Endothelial cell of umbilical vein (primary cell): ENCODE measurements around the gene CACNA2D2.

Experiments
- EZH2 ChIP-seq: IDR thresholded peaks from 2 replicates; pipeline ENCODE4 v1.6.1; 2012; ENCODE audit warnings: borderline replicate concordance, low read depth, mild to moderate bottlenecking, moderate library complexity, low read length, inconsistent platforms; ENCODE audit not compliant: severe bottlenecking
- GATA2 ChIP-seq: IDR thresholded peaks from 2 replicates; pipeline ENCODE4 v1.7.0; 2011; ENCODE audit warnings: low read depth, mild to moderate bottlenecking, moderate library complexity, mixed read lengths, low read length; ENCODE audit not compliant: insufficient read length, insufficient read depth
- JUN ChIP-seq: IDR thresholded peaks from 2 replicates; pipeline ENCODE4 v1.6.1; 2011; ENCODE audit warnings: borderline replicate concordance, low read depth; ENCODE audit not compliant: insufficient read length, insufficient read depth
- MYC ChIP-seq: IDR thresholded peaks from one replicate; pipeline ENCODE4 v1.6.1; 2011; ENCODE audit warnings: mild to moderate bottlenecking, low read depth, low read length
- POLR2A ChIP-seq: IDR thresholded peaks from 2 replicates; pipeline ENCODE4 v1.6.1; 2012; ENCODE audit warnings: low read depth, mild to moderate bottlenecking, control low read depth, low read length
- POLR2AphosphoS5 ChIP-seq: IDR thresholded peaks from 2 replicates; pipeline ENCODE4 v1.6.1; 2012; ENCODE audit warnings: low read depth, mild to moderate bottlenecking, control low read depth, low read length, moderate library complexity; ENCODE audit not compliant: insufficient read depth
- TF ChIP-seq, protein P1 (sequence below), 2 donors: IDR thresholded peaks; 1 replicate in 1 of 2; 2 replicates in 1 of 2; pipeline ENCODE4 v1.5.1; 2011; ENCODE audit warnings: low read length in 2 of 2, mild to moderate bottlenecking in 2 of 2, moderate library complexity in 2 of 2, control low read depth in 1 of 2, inconsistent platforms in 1 of 2, low read depth in 1 of 2; ENCODE audit not compliant: insufficient read depth in 1 of 2; ENCODE audit errors: extremely low read depth in 1 of 2
- TF ChIP-seq, protein P2 (sequence below): IDR thresholded peaks from 2 replicates; pipeline ENCODE4 v1.6.1; 2011; ENCODE audit not compliant: insufficient read depth, insufficient read length

DNA sequence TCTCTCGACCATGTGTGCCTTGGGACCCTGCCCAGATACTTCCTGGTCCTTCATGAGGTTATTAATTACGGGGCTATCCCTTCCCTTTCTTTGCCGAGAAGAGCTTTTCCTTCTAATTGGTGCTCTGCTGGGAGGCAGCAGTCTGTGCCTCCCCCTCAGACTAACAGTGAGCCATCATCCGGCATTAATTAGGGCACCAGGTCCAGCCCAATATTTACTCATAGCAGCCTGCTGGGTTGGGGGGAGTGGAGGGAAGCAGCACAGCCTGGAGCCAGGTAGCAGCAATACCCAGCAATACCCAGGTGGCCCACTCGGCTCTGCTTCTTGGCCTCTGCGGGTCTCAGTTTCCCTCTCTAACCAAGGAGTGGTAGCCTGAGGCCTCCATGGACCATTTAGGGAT, 20.1 kb downstream of the CACNA2D2 start:
- TF ChIP-seq, protein P1, sequence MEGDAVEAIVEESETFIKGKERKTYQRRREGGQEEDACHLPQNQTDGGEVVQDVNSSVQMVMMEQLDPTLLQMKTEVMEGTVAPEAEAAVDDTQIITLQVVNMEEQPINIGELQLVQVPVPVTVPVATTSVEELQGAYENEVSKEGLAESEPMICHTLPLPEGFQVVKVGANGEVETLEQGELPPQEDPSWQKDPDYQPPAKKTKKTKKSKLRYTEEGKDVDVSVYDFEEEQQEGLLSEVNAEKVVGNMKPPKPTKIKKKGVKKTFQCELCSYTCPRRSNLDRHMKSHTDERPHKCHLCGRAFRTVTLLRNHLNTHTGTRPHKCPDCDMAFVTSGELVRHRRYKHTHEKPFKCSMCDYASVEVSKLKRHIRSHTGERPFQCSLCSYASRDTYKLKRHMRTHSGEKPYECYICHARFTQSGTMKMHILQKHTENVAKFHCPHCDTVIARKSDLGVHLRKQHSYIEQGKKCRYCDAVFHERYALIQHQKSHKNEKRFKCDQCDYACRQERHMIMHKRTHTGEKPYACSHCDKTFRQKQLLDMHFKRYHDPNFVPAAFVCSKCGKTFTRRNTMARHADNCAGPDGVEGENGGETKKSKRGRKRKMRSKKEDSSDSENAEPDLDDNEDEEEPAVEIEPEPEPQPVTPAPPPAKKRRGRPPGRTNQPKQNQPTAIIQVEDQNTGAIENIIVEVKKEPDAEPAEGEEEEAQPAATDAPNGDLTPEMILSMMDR (IDR thresholded peaks at IDR 0.05; ENCODE audit: extremely low read depth in 1 of 2, insufficient read depth in 1 of 2, low read depth in 1 of 2, low read length in 2 of 2): no peak
- TF ChIP-seq JUN (no peak), POLR2AphosphoS5 (no peak), POLR2A (no peak), EZH2 (no peak), GATA2 (no peak), MYC (no peak)
- TF ChIP-seq, protein P2, sequence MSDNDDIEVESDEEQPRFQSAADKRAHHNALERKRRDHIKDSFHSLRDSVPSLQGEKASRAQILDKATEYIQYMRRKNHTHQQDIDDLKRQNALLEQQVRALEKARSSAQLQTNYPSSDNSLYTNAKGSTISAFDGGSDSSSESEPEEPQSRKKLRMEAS: no peak
